Prostate gland (tissue), 2 donors: ENCODE data around the gene PARP9. TPM values are rescaled to one million over a fixed set of nuclear protein-coding genes. Genes with fewer than 3 reads are reported as not detected.
"Not testable (repeated sequence)": the region's sequence is repeated elsewhere in the genome, so short reads cannot be mapped to it uniquely, and the experiment has no call there.

Experiments
- DNase-seq: peaks from one replicate; pipeline ENCODE4 v3.0.0-alpha.2; 2019; ENCODE audit warnings: low spot score
- H3K27ac ChIP-seq, 2 donors: fragments of 200-600 bp; sonication (generic); 2 replicates each; pipeline ENCODE4 v1.5.1; 2017 to 2019
- H3K27me3 ChIP-seq: fragments of 200-600 bp; sonication (generic); replicated peaks from 2 replicates; pipeline ENCODE4 v1.5.1; 2019; ENCODE audit not compliant: insufficient read depth
- H3K36me3 ChIP-seq, 2 donors: fragments of 200-600 bp; sonication (generic); 1 replicate in 1 of 2; 2 replicates in 1 of 2; pipeline versions ENCODE4 v1.5.1 to v1.8.1; 2017 to 2019
- H3K4me1 ChIP-seq: fragments of 200-600 bp; sonication (generic); replicated peaks from 2 replicates; pipeline ENCODE4 v1.5.1; 2019
- H3K4me3 ChIP-seq, 2 donors: fragments of 200-600 bp; sonication (generic); 2 replicates each; pipeline ENCODE4 v1.5.1; 2017 to 2019
- H3K9me3 ChIP-seq: fragments of 200-600 bp; sonication (generic); 2 replicates; pipeline ENCODE4 v1.5.1; 2017
- CTCF ChIP-seq, 4 experiments: fragments of 200-600 bp in 2 of 4; fragments of 450-650 bp in 2 of 4; sonication (generic) in 2 of 4; IDR thresholded peaks; 1 replicate in 3 of 4; 2 replicates in 1 of 4; pipeline ENCODE4 v1.5.1; 2016 to 2019; ENCODE audit warnings: antibody characterized with exemption in 4 of 4, mild to moderate bottlenecking in 2 of 4, moderate library complexity in 2 of 4
- POLR2A ChIP-seq: fragments of 450-650 bp; IDR thresholded peaks from one replicate; pipeline ENCODE4 v1.6.1; 2016; ENCODE audit warnings: antibody characterized with exemption, mild to moderate bottlenecking
- POLR2AphosphoS5 ChIP-seq: sonication (generic); formaldehyde crosslinking; IDR thresholded peaks from one replicate; pipeline ENCODE4 v1.6.1; 2017; ENCODE audit warnings: antibody characterized with exemption
- WGBS: methylation state at CpG from one replicate; pipeline ENCODE4 v1.1.5; 2018; 5-methylcytosine and 5-hydroxymethylcytosine counted together
- intact Hi-C: fragments of 100-400 bp; cut with DNase I; formaldehyde crosslinking; loops from one replicate; pipeline ENCODE4 v1.14.2; 2022
- total RNA-seq, 2 donors: library from RNA; depleted of rRNA; stranded (reverse); fragments of >200 nt; gene quantifications; one replicate each; pipeline ENCODE4 v1.1.0, GENCODE V29; 2016

PARP9 gene
- total RNA-seq, 2 donors from 2014 or later: 30.4 to 41.7 TPM

- Histone ChIP-seq H3K4me3 (peak within 1 kb of the TSS; percentile 23 to 33), H3K9me3 (no peaks in the 10 kb centered on the region), H3K4me1 (no peaks in the 10 kb centered on the region), H3K27ac (no peak within 1 kb of the TSS), H3K27me3 (no peaks in the 10 kb centered on the region), H3K36me3 (no peaks in the 10 kb centered on the region)
- DNase-seq: no peak
- TF ChIP-seq POLR2A: no peak
- TF ChIP-seq CTCF (IDR thresholded peaks at IDR 0.05): no peak
- no peak for TF ChIP-seq POLR2AphosphoS5
- 8% methylated on average over 39 of the region's 40 CpGs for WGBS
- intact Hi-C loops: no loop called here
Observed at GRCh38 chr3:122577409-122578031, 13.4 kb upstream of the PARP9 start, which contains the start of gene PARP15. TSS of gene PARP15 (plus strand) at chr3:122577650. CDS start at chr3:122577668, 18 bp downstream.

- DNase-seq: no peak
- no peaks in the 10 kb centered on the region for H3K36me3 ChIP-seq
- H3K9me3 ChIP-seq: no peaks in the 10 kb centered on the region
- no peaks in the 10 kb centered on the region for H3K4me1 ChIP-seq
- WGBS: 76% methylated on average over 8 of the region's 8 CpGs
- H3K27ac ChIP-seq: no peak overlapping the region
- no peak overlapping the region for H3K4me3 ChIP-seq
- no peak for TF ChIP-seq POLR2AphosphoS5
- no peak for TF ChIP-seq POLR2A
- TF ChIP-seq CTCF (IDR thresholded peaks at IDR 0.05): no peak
- no peaks in the 10 kb centered on the region for H3K27me3 ChIP-seq
- intact Hi-C loops: no loop called here
Observed at GRCh38 chr3:122576174-122576940, 12.3 kb upstream of the PARP9 start.

- intact Hi-C loops: no loop called here
- TF ChIP-seq CTCF (IDR thresholded peaks at IDR 0.05) (peak in 1 of 4 experiments; percentile 17), POLR2AphosphoS5 (peak; percentile 43), POLR2A (peak; percentile 4)
- Histone ChIP-seq H3K9me3 (no peaks in the 10 kb centered on the region), H3K27ac (peak overlapping the region; percentile 22 to 57), H3K4me1 (no peaks in the 10 kb centered on the region), H3K4me3 (no peak overlapping the region), H3K36me3 (no peaks in the 10 kb centered on the region), H3K27me3 (no peaks in the 10 kb centered on the region)
- WGBS: 22% methylated on average over 3 of the region's 3 CpGs
- DNase-seq: peak; percentile 48
Observed at GRCh38 chr3:122572940-122573412, 8.9 kb upstream of the PARP9 start.

- intact Hi-C loops: no loop called here
- TF ChIP-seq POLR2AphosphoS5: peak; percentile 49
- no peak for TF ChIP-seq POLR2A
- no peak overlapping the region for H3K4me3 ChIP-seq
- no peaks in the 10 kb centered on the region for H3K9me3 ChIP-seq
- DNase-seq: peak; percentile 33
- H3K36me3 ChIP-seq: no peaks in the 10 kb centered on the region
- WGBS: 33% methylated on average over 3 of the region's 3 CpGs
- no peaks in the 10 kb centered on the region for H3K4me1 ChIP-seq
- H3K27ac ChIP-seq: peak overlapping the region in 1 of 2 donors; percentile 30
- H3K27me3 ChIP-seq: no peaks in the 10 kb centered on the region
Observed at GRCh38 chr3:122568755-122569154, 4.7 kb upstream of the PARP9 start.

- H3K4me1 ChIP-seq, H3K27me3 ChIP-seq, DNase-seq, H3K9me3 ChIP-seq, H3K36me3 ChIP-seq, intact Hi-C loops, H3K4me3 ChIP-seq: not testable (repeated sequence)
- peak overlapping the region in 1 of 2 donors; percentile 30 for H3K27ac ChIP-seq
- WGBS: 95% methylated on average over 7 of the region's 7 CpGs
Observed at GRCh38 chr3:122568131-122568530, 4.0 kb upstream of the PARP9 start.
